ENCODE measurements around the gene C16orf87.
A peak's percentile ranks its signal among the peaks of the same experiment; 100 is the strongest.
"Not testable (repeated sequence)": the region's sequence is repeated elsewhere in the genome, so short reads cannot be mapped to it uniquely, and the experiment has no call there.

The C16orf87 gene, protein sequence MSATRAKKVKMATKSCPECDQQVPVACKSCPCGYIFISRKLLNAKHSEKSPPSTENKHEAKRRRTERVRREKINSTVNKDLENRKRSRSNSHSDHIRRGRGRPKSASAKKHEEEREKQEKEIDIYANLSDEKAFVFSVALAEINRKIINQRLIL

DNA sequence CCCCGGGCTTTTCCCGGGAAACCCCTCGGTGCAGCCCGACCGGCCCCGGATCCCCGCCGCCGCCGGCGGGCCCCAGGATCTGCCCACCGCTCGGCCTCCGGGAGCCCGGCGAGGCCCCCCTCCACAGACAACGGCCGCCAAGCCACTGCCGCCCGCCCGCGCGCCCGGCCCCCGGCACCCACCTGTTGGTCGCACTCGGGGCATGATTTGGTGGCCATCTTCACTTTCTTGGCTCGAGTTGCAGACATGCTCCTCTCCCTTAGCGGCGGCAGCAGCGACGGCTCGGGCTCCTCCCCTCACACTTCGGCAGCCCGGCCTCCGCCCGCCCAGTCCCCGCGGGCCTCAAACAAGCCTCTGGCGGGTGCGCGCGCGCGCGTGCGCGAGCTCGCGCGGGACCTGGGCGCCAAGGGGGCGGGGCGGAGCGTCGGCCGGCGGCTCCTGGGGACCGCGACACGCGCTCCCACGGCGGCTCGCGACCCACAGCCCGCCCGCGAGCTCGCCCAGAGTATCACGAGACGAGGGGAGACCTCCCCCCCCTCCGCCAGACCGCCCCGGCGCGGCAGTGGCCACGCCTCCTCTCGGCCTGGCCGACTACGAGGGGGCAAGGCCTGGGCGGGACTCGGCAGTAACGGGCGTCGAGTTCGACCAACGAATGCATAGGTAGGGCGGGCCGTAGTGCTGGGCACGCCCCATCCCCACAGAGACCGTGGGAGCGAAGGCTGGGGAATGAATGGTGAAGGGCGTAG lies at the start of gene C16orf87:
Gene C16orf87, minus strand, starts transcription at position 279 of the 746 bp plus-strand sequence. Its CDS starts 31 bp downstream, at position 248.
- Histone ChIP-seq H3K27ac (ENCODE audit: poor library complexity, severe bottlenecking) (peak within 1 kb of the TSS; percentile 59), H3K4me3 (ENCODE audit: severe bottlenecking) (peak within 1 kb of the TSS; percentile 75), H3K27me3 (ENCODE audit: insufficient read depth, poor library complexity, severe bottlenecking) (no peaks in the 10 kb centered on the region), H3K4me1 (ENCODE audit: insufficient read depth, poor library complexity, severe bottlenecking) (peaks cover 28% of the 10 kb centered on the region), H3K36me3 (ENCODE audit: low read depth) (no peaks in the 10 kb centered on the region), H3K9me3 (ENCODE audit: severe bottlenecking) (no peaks in the 10 kb centered on the region)
- TF ChIP-seq, protein P1, sequence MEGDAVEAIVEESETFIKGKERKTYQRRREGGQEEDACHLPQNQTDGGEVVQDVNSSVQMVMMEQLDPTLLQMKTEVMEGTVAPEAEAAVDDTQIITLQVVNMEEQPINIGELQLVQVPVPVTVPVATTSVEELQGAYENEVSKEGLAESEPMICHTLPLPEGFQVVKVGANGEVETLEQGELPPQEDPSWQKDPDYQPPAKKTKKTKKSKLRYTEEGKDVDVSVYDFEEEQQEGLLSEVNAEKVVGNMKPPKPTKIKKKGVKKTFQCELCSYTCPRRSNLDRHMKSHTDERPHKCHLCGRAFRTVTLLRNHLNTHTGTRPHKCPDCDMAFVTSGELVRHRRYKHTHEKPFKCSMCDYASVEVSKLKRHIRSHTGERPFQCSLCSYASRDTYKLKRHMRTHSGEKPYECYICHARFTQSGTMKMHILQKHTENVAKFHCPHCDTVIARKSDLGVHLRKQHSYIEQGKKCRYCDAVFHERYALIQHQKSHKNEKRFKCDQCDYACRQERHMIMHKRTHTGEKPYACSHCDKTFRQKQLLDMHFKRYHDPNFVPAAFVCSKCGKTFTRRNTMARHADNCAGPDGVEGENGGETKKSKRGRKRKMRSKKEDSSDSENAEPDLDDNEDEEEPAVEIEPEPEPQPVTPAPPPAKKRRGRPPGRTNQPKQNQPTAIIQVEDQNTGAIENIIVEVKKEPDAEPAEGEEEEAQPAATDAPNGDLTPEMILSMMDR (IDR thresholded peaks at IDR 0.05; ENCODE audit: poor library complexity, severe bottlenecking), result no peak
- ATAC-seq (ENCODE audit: low read depth), result peak; percentile 97
- peak; percentile 92 for DNase-seq (ENCODE audit: low spot score)

DNA sequence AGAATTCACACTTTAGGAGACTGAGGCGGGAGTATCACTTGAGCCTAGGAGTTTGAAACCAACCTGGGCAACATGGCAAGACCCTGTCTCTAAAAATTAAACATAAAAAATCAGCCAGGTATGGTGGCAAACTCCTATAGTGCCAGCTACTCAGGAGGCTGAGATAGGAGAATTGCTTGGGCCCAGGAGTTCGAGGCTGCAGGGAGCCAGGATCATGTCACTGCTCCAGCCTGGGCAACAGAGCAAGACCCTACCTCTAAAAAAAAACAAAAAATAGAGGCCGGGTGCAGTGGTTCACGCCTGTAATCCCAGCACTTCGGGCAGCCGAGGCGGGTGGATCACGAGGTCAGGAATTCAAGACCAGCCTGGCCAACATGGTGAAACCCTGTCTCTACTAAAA lies 44.3 kb upstream of the C16orf87 start:
- ATAC-seq (ENCODE audit: low read depth) (no peak), DNase-seq (ENCODE audit: low spot score) (no peak)
- Histone ChIP-seq H3K27ac (ENCODE audit: poor library complexity, severe bottlenecking) (no peak overlapping the region), H3K9me3 (ENCODE audit: severe bottlenecking) (no peaks in the 10 kb centered on the region), H3K27me3 (ENCODE audit: insufficient read depth, poor library complexity, severe bottlenecking) (no peaks in the 10 kb centered on the region), H3K4me1 (ENCODE audit: insufficient read depth, poor library complexity, severe bottlenecking) (no peaks in the 10 kb centered on the region), H3K4me3 (ENCODE audit: severe bottlenecking) (no peak overlapping the region), H3K36me3 (ENCODE audit: low read depth) (no peaks in the 10 kb centered on the region)
- TF ChIP-seq, protein P1 (IDR thresholded peaks at IDR 0.05; ENCODE audit: poor library complexity, severe bottlenecking), result no peak

DNA sequence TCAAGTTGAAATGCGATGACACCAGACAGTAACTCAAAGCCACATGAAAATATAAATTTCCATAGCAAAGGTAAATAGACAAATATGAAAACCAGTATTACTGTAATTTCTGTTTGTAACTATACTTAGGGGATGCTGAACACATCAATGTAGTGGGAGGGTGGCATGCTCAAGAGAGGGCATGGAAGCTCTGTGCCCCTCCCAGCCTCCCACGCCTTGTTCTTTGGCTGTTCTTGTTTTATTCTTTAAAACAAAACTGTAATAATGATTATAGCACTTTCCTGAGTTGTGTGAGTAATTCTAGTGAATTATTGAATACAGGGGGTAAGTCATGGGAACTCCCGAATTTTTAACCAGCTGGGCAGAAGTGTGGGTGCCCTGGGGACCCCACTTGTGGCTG lies 42.2 kb upstream of the C16orf87 start:
- Histone ChIP-seq H3K4me3 (ENCODE audit: severe bottlenecking) (no peak overlapping the region), H3K9me3 (ENCODE audit: severe bottlenecking) (no peaks in the 10 kb centered on the region), H3K27me3 (ENCODE audit: insufficient read depth, poor library complexity, severe bottlenecking) (no peaks in the 10 kb centered on the region), H3K36me3 (ENCODE audit: low read depth) (no peaks in the 10 kb centered on the region), H3K4me1 (ENCODE audit: insufficient read depth, poor library complexity, severe bottlenecking) (no peaks in the 10 kb centered on the region), H3K27ac (ENCODE audit: poor library complexity, severe bottlenecking) (no peak overlapping the region)
- DNase-seq (ENCODE audit: low spot score) (no peak), ATAC-seq (ENCODE audit: low read depth) (no peak)
- TF ChIP-seq, protein P1 (IDR thresholded peaks at IDR 0.05; ENCODE audit: poor library complexity, severe bottlenecking), result no peak

DNA sequence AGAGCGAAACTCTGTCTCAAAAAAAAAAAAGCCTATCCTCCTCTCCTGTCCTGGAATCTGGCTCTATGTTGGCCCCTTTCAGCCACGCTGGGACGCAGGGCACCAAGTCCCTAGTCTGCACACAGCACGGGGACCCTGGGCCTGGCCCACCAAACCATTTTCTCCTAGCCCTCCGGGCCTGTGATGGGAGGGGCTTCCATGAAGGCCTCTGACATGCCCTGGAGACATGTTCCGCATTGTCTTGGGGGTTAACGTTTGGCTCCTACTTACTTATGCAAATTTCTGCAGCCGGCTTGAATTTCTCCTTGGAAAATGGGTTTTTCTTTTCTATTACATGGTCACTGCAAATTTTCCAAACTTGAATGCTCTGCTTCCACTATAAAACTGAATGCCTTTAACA lies 40.6 kb upstream of the C16orf87 start:
- no peak for ATAC-seq (ENCODE audit: low read depth)

DNA sequence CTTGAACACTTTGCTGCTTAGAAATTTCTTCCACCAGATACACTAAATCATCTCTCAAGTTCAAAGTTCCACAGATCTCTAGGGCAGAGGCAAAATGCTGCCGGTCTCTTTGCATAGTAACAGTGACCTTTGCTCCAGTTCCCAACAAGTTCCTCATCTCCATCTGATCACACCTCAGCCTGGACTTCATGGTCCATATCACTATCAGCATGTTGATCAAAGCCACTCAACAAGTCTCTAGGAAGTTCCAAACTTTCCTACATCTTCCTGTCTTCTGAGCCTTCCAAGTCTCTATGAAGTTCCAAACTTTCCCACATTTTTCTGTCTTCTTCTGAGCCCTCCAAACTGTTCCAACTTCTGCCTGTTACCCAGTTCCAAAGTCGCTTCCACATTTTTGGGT lies 37.9 kb upstream of the C16orf87 start:
- not testable (repeated sequence) for H3K4me3 ChIP-seq (ENCODE audit: severe bottlenecking); H3K36me3 ChIP-seq (ENCODE audit: low read depth); H3K27ac ChIP-seq (ENCODE audit: poor library complexity, severe bottlenecking); H3K9me3 ChIP-seq (ENCODE audit: severe bottlenecking); ATAC-seq (ENCODE audit: low read depth); H3K4me1 ChIP-seq (ENCODE audit: insufficient read depth, poor library complexity, severe bottlenecking); DNase-seq (ENCODE audit: low spot score); H3K27me3 ChIP-seq (ENCODE audit: insufficient read depth, poor library complexity, severe bottlenecking)

More for the DNA sequence above, 40.6 kb upstream of the C16orf87 start:
- DNase-seq (ENCODE audit: low spot score), result no peak
- no peaks in the 10 kb centered on the region for H3K9me3 ChIP-seq (ENCODE audit: severe bottlenecking)
- H3K4me3 ChIP-seq (ENCODE audit: severe bottlenecking), result no peak overlapping the region
- H3K4me1 ChIP-seq (ENCODE audit: insufficient read depth, poor library complexity, severe bottlenecking), result no peaks in the 10 kb centered on the region
- no peak overlapping the region for H3K27ac ChIP-seq (ENCODE audit: poor library complexity, severe bottlenecking)
- TF ChIP-seq, protein P1 (IDR thresholded peaks at IDR 0.05; ENCODE audit: poor library complexity, severe bottlenecking), result no peak
- H3K36me3 ChIP-seq (ENCODE audit: low read depth), result no peaks in the 10 kb centered on the region
- H3K27me3 ChIP-seq (ENCODE audit: insufficient read depth, poor library complexity, severe bottlenecking), result no peaks in the 10 kb centered on the region

DNA sequence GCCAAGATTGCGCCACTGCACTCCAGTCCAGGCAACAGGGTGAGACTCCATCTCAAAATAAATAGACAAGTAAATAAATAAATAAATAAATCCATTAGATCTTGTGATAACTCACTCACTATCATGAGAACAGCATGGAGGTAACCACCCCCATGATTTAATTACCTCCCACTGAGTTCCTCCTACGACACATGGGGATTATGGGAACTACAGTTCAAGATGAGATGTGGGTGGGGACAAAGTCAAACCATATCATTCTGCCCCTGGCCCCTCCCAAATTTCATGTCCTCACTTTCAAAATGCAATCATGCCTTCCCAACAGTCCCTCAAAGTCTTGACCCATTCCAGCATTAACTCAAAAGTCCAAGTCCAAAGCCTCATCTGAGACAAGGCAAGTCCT lies 36.5 kb upstream of the C16orf87 start:
- H3K9me3 ChIP-seq (ENCODE audit: severe bottlenecking); H3K27ac ChIP-seq (ENCODE audit: poor library complexity, severe bottlenecking); H3K4me3 ChIP-seq (ENCODE audit: severe bottlenecking); H3K36me3 ChIP-seq (ENCODE audit: low read depth); ATAC-seq (ENCODE audit: low read depth); DNase-seq (ENCODE audit: low spot score); H3K27me3 ChIP-seq (ENCODE audit: insufficient read depth, poor library complexity, severe bottlenecking): not testable (repeated sequence)
- H3K4me1 ChIP-seq (ENCODE audit: insufficient read depth, poor library complexity, severe bottlenecking), result peaks cover 15% of the 10 kb centered on the region

All from RWPE2 (cell line).